ENCODE results near the gene BCL2L2.
"Not testable (repeated sequence)": the region's sequence is repeated elsewhere in the genome, so short reads cannot be mapped to it uniquely, and the experiment has no call there.

Gene BCL2L2

GRCh38 chr14:23306412-23307145, at the start of gene BCL2L2:
BCL2L2 (plus strand) TSS chr14:23306833; CDS start chr14:23307768, 935 bp downstream.
- DNase-seq, result peak; percentile 72

- DNase-seq, result no peak
Measured at GRCh38 chr14:23258256-23258655, 48.4 kb upstream of the BCL2L2 start.

- no peak for DNase-seq
Measured at GRCh38 chr14:23259426-23259825, 47.2 kb upstream of the BCL2L2 start.

- not testable (repeated sequence) for DNase-seq
Measured at GRCh38 chr14:23260849-23261248, 45.8 kb upstream of the BCL2L2 start.

GRCh38 chr14:23269193-23269592, 37.4 kb upstream of the BCL2L2 start:
- DNase-seq, result no peak

GRCh38 chr14:23275412-23275811, 31.2 kb upstream of the BCL2L2 start:
- no peak for DNase-seq

- DNase-seq, result no peak
Measured at GRCh38 chr14:23277189-23277588, 29.4 kb upstream of the BCL2L2 start.

- DNase-seq, result not testable (repeated sequence)
Measured at GRCh38 chr14:23277928-23278327, 28.7 kb upstream of the BCL2L2 start.

GRCh38 chr14:23281247-23281646, 25.4 kb upstream of the BCL2L2 start:
- no peak for DNase-seq

- DNase-seq, result peak; percentile 19
Measured at GRCh38 chr14:23284654-23285529, 21.7 kb upstream of the BCL2L2 start.

GRCh38 chr14:23285530-23286019, 21.1 kb upstream of the BCL2L2 start:
- DNase-seq, result no peak

GRCh38 chr14:23286020-23286901, 20.4 kb upstream of the BCL2L2 start, which contains the start of gene HOMEZ:
HOMEZ (minus strand) TSS chr14:23286132; CDS start chr14:23285952, 180 bp downstream.
- peak; percentile 90 for DNase-seq

GRCh38 chr14:23286902-23287479, 19.6 kb upstream of the BCL2L2 start:
- no peak for DNase-seq

- peak; percentile 21 for DNase-seq
Measured at GRCh38 chr14:23294734-23295561, 11.7 kb upstream of the BCL2L2 start.

- DNase-seq, result no peak
Measured at GRCh38 chr14:23296012-23296777, 10.4 kb upstream of the BCL2L2 start.

GRCh38 chr14:23297096-23297495, 9.5 kb upstream of the BCL2L2 start:
- DNase-seq, result no peak

GRCh38 chr14:23297611-23298277, 8.9 kb upstream of the BCL2L2 start:
- DNase-seq, result no peak

- DNase-seq, result no peak
Measured at GRCh38 chr14:23299211-23299957, 7.2 kb upstream of the BCL2L2 start.

Measured in KG1 (cell line).